IPS-NIHi7 (cell line): ENCODE measurements around the gene CFAP70.
"Not testable (repeated sequence)": the region's sequence is repeated elsewhere in the genome, so short reads cannot be mapped to it uniquely, and the experiment has no call there.

Source experiments
- DNase-seq: peaks from one replicate; pipeline ENCODE4 v3.0.0; 2012; ENCODE audit warnings: mixed read lengths; ENCODE audit errors: extremely low spot score

CFAP70 gene

DNA sequence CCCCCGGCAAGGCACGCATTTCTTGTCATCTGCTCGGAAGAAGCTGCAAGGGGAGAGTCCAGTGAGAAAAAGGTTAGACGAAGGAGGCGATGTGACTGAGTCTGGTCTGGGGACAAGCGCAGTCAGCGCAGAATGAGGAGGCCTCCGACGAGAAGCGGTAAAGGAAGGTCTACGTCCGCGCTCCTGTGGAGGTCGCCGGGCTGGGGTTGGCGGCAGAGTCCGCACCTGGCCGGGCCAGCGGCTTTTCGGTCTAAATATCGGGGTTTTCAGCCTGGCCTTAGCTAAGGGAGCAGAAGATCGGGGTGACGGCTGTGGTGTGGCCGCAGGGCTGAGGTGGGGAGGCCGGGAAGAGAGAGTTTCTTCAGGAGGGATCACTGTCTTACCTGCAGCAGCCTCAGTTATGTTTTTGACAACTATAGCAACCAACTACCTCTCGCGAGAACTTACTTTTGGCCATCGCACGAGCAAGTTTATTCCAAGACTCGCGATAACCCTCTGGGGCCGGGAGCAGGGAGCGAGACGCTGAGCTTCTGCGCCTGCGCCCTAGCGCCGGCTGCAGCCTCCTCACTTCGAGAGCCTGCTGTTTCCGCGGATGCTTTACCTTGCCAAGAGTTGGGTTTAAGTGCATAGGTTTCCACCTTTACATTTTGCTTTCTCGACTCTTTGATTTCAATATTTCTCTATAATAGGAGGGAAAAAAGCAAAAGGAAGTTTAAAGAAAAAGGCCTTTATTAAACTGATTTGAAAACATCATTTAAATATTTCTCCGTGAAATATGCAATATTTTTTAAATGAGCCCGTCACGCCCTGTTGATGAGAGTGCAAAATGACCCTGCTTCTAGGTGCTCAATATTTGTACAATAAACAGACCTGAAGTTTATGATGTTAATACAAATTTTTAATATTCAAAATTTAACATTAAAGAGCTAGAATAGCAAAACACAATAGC, at the start of gene CFAP70:
Gene CFAP70 (minus strand): TSS at position 534 of the 949 bp plus-strand sequence. CDS start 4,068 bp downstream, outside the sequence.
- DNase-seq: peak; percentile 99

- DNase-seq: no peak
These were observed 49.4 kb upstream of the CFAP70 start for GRCh38 chr10:73408061-73408460.

GRCh38 chr10:73407495-73407894, 48.8 kb upstream of the CFAP70 start:
- no peak for DNase-seq

DNA sequence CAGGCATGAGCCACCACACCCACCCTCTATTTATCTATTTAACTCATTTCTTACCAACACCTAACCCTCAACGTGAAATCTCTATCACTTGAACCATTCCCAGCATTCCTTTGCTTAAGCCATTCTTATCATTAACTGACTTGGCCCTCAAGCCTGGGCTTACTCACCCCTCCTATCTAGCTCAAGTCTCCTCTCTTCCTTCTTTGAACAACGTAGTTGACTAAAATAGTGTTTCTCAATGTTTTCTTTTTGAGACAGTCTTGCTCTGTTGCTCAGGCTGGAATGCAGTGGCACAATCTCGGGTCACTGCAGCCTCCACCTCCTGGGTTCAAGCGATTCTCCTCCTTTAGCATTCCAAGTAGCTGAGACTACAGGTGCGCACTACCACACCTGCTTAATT, 48.2 kb upstream of the CFAP70 start:
- DNase-seq: no peak

DNA sequence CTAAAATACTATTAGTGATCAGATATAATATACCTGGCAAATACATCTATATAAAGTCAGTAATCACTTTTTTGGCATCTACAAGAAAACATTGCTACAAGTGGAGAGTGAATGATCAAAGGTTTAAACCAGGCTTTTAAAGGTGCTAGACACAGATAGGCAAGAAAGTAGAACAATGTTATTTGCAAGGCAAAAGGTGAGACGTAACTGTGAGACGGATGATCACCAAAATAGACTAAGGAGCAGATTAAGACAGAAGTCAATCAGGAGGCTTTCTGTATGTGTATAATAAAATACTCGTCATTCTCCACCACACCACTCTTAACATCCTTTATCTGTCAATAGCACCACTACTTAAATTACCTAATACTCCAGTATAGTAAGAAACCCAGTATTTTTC, 46.9 kb upstream of the CFAP70 start:
- DNase-seq: no peak

DNA sequence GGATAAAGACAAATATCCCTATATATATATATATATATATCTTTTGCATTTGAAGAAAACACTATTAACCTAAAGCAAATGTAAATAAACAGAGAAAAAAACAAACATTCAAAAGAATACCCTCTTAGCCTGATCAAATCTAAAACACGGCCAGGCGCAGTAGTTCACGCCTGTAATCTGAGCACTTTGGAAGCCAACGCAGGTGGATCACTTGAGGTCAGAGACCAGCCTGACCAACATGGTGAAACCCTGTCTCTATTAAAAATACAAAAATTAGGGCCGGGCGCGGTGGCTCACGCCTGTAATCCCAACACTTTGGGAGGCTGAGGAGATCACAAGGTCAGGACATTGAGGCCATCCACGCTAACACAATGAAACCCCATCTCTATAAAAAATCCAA, 46.0 kb upstream of the CFAP70 start:
- no peak for DNase-seq

- DNase-seq: no peak
These were observed 43.0 kb upstream of the CFAP70 start for GRCh38 chr10:73401636-73402035.

DNA sequence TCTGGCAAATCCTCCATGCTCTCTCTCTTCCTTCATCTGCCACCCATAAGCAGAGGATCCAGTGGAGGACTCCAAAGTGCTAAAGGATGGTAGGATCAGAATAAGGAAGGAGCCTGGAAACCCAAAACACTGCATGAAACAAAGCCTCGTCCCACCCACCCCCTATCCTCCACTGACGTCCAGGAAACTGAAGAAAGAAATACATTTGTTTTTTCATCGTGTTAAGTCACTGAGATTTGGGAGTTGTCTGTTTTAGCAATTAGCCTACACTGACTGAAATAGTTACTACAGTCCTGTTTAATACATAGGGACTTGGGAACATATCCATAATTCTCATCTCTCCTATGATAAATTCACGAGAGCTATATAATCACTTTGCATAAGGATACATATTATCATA, 40.4 kb upstream of the CFAP70 start:
- no peak for DNase-seq

DNA sequence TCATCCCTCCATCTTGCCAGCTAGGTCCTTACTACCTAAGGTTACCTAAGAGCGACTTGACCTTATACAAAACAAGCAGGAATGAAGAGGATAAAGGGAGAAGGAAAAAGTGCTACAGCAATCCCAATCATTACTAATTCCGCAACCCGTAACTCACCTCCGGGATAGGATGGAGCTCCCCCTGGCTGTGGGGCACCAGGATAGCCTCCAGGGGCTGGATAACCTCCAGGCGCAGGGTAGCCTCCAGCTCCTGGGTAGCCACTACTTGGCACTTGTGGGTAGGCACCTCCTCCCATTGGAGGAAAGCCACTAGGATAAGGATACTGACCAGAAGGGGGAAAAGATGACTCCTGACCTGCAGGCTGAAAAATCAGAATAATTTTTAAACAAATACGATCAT, 39.4 kb upstream of the CFAP70 start:
- DNase-seq: peak; percentile 41

DNA sequence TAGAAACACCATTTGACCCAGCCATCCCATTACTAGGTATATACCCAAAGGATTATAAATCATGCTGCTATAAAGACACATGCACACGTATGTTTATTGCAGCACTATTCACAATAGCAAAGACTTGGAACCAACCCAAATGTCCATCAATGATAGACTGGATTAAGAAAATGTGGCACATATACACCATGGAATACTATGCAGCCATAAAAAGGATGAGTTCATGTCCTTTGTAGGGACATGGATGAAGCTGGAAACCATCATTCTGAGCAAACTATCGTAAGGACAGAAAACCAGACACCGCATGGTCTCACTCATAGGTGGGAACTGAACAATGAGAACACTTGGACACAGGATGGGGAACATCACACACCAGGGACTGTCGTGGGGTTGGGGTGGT, 35.7 kb upstream of the CFAP70 start:
- not testable (repeated sequence) for DNase-seq

DNA sequence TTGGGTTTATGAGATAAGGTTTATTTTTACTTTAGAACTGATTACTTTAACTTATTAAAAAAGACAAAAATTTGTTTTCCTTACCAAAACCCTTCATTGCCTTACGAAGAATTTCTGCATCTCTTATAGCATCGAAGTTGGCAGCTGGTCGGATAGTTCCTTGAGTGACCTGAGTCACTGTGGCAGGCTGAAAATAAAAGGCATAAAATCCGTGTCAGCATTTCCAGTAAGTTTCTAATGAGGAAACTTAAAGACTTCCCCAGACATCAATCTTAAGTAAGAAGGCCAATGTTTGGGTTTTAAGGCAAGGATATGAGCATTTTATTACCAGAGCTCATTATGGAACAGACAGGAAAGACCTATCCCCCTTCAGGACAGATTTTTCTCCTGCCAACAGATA, 29.6 kb upstream of the CFAP70 start:
- no peak for DNase-seq

GRCh38 chr10:73386583-73386982, 27.9 kb upstream of the CFAP70 start:
- no peak for DNase-seq

GRCh38 chr10:73379064-73379748, 20.5 kb upstream of the CFAP70 start:
- no peak for DNase-seq

GRCh38 chr10:73376679-73377078, 18.0 kb upstream of the CFAP70 start:
- no peak for DNase-seq

DNA sequence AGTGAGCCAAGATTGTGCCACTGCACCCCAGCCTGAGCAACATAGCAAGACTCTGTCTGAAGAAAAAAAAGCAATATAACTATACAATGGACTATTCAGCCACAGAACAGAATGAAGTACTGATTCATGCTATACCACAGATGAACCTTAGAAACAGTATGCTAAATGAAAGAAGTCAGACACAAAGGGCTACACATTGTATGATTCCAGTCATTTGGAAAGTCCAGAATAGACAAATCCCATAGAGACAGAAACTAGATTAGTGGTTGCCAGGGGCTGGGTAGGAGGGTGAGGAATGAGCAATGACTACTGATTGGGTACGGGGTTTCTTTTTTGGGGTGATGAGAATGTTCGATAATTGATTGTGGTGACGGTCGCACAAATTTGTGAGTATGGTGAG, 9.6 kb upstream of the CFAP70 start:
- no peak for DNase-seq

DNA sequence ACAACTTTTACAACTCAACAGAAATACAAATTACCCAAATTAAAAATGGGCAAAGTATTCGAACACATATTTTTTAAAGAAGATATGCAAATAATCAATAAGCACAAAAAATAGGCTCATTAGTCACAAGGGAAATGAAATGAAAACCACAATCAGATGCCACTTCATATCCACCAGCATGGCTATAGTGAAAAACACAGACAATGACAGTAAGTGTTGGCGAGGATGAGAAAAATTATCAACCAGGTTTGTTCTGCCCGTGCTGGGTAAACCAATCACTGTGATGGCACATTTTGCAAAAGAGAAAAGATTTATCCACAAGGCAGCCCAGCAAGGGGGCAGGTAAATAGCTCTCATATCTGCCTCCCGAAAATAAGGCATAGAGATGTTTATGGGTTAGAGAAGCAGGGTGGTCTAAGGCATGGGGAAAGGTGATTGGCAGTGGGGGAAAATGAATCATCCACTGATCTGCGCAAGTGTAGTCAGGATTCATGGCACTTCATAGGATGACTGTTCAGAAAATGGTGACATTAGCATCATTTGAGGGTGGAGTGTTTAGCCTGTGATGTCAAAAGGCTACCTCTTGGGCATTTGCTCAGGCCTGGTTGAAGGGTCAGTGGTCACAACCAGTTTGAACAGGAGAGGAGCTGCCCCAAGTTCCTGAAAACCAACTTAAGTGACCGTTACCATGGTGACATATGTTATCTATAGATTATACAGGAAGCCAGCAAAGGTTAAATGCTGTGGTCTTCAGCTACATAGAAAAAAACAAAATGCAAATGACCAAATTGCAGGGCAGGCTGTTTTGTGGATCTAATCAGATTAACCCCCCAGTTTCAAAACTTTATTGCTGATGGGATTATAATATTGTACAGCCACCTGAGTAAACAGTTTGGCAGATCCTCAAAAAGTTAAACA, 8.0 kb upstream of the CFAP70 start:
- DNase-seq: no peak

DNA sequence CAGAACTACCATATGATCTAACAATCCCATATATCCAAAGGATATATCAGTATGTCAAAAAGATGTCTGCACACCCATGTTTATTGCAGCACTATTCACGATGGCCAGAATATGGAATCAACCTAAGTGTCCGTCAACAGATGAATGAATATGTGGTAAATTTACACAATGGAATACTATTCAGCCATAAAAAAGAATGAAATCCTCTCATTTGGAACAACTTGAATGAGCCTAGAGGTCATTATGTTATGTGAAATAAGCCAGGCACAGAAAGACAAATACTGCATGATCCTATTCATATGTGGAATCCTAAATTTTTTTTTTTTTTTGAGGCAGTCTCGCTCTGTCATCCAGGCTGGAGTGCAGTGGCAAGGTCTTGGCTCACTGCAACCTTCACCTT, 6.3 kb upstream of the CFAP70 start:
- no peak for DNase-seq

DNA sequence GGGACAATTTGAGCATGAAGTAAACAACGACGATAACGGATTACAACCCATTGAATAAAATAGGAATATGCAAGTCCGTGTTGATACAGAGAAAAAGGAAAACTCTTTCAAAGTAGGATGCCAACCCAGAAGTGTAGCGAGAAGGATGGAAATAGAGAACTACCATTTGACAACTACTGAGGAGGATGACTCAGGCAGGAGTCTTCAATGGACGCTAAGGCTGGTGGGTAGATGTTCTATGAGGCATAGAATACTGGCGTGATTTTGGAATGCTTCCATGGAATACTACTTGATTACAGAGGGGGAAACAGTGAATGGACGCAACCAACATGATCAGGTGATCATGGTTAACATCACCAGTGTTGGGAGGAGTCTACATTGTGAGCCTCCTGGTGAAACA, 828 bp upstream of the CFAP70 start:
- DNase-seq: no peak

DNA sequence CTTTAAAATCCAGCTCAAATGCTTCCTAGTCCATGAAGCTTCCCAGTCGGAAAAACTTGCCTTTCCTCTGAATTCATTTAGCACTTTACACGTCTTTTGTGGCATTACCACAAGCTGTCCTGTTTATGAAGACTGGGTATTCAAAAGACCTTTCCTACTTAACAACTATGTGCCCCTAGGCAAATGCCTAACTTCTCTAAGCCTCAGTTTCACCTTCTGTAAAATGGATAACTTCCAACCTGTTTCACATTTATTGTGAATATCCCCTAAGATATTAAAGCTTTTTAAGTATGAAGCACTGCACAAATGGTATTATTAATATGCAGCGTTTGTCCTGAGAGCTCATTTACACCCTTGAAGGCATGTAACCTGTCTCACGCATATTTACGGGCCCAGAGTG, 843 bp downstream of the CFAP70 start:
- DNase-seq: no peak

- DNase-seq: no peak
These were observed 1.5 kb downstream of the CFAP70 start for GRCh38 chr10:73357166-73357565.

DNA sequence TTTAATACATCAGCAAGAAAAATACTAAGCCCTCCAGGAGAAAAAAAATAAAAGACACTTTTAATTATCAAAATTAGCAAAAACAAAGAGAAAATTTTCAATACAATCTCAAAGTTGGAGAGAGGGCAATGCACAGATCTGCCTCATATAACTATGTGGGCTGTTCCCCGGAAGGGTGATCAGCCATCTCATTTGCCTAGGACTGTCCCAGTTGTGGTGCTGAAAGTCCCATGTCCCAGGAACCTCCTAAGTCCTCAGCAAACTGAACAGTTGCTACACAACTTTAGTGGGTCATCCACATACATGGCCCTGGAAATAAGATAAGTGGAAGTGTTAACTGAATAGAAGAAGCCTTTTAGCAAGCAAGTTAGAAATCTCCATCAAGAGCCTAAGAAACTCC, 14.4 kb downstream of the CFAP70 start:
- DNase-seq: no peak

DNA sequence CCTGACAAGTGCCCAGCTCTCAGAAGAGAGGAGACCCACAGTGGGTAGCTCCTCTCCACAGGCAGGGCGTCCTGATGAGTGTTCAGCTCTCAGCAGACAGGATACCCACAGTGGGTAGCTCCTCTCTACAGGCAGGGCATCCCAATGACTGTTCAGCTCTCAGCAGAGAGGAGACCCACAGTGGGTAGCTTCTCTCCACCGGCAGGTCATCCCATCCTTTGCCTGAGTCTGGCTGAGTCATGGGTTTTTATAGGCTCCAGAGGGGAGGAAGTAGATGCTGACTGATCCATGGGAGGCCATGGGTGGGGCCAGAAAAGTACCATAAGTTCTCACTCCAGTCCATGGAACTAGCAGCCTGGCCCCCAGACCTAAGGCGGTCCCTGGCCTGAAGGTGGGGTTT, 18.5 kb downstream of the CFAP70 start:
- DNase-seq: no peak
